ENCODE results near the gene GNL2.

GRCh38 chr1:37605061-37605650 is 9.4 kb upstream of the GNL2 start:
- TF ChIP-seq SIN3A (IDR thresholded peaks at IDR 0.05; ENCODE audit: borderline replicate concordance, insufficient read depth, low read length) (no peak), POLR2AphosphoS5 (IDR thresholded peaks at IDR 0.05; ENCODE audit: low read depth, low read length) (no peak), TAF1 (IDR thresholded peaks at IDR 0.05; ENCODE audit: borderline replicate concordance, insufficient read depth, low read length) (no peak), REST (IDR thresholded peaks at IDR 0.05; ENCODE audit: insufficient read depth in 1 of 2, low read depth in 2 of 2, low read length in 2 of 2) (no peak), FOXP2 (optimal IDR thresholded peaks at IDR 0.05; ENCODE audit: borderline replicate concordance, extremely low read depth, extremely low read length, insufficient read depth) (no peak)
